Hindlimb muscle (tissue), 1 donor: ENCODE measurements around the gene CNTNAP2. TPM values are rescaled to one million over a fixed set of nuclear protein-coding genes. Genes with fewer than 3 reads are reported as not detected.

ENCODE experiments used
- DNase-seq: peaks from one replicate; pipeline ENCODE4 v3.0.0-alpha.2; 2013
- polyA plus RNA-seq: library from polyadenylated mRNA; unstranded; fragments of 120-200 nt; gene quantifications from one replicate; pipeline ENCODE4 v1.2.1, GENCODE V29; 2013; ENCODE audit not compliant: insufficient read length

The CNTNAP2 gene
- polyA plus RNA-seq, 1 donor: 10.1 TPM

DNA sequence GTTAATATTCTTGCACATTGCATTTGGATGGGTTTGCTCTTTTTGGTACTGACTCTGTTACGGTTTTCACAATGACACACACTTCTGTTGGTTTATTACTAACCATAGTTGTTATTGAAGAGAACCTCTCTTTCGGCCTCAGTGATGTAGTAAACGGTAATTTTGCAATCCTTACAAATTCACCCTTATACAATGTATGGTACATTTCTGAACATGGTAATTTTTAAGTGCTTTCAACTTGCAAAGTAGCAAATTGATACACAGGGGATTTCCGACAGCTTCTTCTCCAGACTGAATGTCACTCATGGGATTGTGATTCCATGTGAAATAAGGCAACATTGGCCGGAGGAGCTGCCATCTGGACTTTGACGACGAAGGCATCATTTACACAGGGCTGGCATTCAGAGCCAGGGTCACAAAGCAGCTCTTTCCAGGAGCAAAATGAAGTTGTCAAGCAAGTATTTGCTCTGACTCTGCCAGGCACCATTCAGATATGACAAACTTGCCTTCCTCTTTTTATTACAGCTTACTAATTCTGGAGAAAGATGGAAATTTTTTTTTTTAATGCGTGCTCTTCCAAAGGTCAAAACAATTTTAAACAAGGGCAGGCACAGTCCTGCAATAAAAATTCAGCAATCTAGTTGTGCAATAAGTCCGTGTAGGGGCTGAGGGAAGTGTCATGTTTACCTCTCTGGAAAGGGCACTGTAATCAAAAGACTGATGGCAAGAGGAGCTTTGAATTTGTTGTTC is 1762.5 kb downstream of the CNTNAP2 start:
- no peak for DNase-seq

GRCh38 chr7:147885869-147886268 is 1769.3 kb downstream of the CNTNAP2 start:
- no peak for DNase-seq

- no peak for DNase-seq
These were observed 1777.7 kb downstream of the CNTNAP2 start for GRCh38 chr7:147894271-147894670.

DNA sequence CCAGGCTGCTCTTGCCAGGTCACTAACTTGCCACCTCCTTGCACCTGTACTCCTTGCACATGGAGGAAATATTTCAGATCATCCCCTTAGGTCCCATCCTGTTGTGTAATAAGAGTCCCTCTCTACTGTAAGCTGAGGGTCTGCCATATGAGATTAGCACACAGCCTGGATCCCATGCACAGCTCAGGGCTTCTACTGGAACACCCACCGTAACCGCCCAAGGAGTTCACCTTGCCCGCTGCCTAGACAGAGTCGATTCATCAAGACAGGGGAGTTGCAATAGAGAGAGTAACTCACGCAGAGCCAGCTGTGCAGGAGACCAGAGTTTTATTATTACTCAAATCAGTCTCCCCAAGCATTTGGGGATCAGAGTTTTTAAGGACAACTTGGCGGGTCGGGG is 1779.5 kb downstream of the CNTNAP2 start:
- no peak for DNase-seq

- no peak for DNase-seq
These were observed 1787.1 kb downstream of the CNTNAP2 start for GRCh38 chr7:147903536-147904218.

DNA sequence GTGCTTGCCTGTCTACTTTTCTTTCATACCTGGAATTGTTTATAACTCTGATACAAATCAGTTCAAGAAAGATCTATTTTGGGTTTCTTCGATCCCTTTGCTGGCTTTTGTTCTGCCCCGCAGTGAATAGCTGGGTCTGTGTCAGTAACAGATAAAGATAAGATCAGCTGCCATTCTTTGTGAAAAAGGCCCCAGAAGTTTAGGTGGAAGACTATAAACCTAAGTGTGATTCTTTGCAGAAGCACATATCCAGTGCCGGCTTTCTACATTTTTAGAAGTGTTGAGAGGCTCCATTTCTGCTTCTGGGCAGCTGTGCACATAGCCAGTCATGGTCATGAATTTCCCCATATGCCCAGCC is 1787.6 kb downstream of the CNTNAP2 start:
- no peak for DNase-seq

DNA sequence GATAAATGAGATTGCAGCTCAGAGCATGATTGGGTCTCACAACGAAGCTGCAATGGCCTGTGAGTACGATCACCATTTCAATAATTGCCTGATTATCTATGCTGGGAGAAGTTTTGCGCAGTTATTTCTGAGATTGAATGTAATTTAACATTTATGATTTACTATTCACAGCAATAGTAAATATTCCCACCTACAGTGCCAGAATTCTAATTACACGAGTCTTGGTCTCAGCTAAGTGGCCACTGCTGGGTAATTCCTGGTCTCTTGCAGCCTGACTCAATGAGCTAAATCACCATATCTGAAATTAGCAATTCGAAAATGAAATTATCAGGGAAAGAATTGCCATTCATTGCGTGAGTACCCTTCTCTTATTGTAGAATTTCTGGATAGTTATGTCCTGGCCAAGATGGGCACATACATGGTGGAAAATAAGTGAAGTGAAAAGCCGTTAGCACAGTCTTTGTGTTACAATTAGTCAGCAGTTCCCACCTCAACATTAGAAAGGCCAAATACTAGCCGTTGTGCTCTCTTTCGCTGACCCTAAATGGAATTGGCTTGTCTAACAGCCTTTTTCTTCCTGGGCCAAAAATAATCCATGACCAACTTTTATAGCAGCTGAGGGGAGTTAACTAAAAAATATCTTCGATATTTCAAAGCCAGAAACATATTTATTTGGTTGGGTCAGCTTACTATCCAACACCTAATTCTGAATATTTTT is 1793.0 kb downstream of the CNTNAP2 start:
- no peak for DNase-seq

DNA sequence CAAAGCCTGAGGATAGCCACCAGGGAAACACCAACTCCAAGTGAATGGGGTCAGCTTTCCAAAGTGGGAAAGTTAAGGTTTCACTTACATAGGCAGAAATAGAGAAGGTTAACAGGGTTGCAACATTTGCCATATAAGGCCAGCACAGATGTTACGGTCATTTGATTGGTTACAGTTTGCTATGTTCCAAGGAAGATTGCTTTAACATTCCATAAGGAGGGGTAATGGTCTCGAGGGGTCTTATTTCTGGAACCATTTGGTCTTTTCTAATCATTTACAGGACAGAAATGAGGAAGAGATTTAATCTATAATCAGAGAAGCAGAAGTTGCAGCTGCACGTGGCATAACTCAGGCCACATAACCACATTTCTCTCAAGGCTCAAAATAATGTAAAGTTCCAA is 1794.6 kb downstream of the CNTNAP2 start:
- peak; percentile 80 for DNase-seq

- peak; percentile 4 for DNase-seq
These were observed 1795.7 kb downstream of the CNTNAP2 start for GRCh38 chr7:147912291-147912690.

DNA sequence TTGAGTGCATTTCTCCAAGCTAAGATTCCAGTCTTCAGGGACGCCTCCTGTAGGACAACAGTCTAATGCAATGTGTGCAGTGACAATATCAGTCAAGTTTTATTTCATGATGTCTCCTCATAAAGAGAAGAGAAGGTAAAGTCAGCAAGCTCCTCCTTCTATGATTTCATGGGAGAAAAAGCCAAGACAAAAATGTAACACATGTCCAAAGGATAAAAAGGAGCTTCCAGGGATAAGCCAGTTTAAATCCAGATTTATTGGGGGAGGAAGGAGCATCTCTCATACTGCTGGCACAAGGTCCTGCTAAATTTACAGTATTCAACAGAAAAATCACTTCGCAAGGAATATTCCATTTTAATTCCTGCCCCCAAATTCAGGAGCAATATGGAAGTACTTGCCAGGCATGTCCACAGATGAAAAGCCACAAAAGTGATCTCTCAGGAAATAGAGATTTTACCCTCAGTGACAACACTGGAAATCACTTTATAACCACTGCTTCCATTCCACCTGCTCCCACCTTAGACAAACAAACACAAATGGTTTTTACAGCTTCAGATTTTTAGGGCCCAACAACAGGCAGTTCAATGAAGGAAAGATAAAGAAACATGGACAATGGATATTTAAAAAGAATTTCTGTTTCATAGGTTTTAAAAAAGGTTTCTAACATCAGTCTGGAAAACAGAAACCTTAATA is 1796.5 kb downstream of the CNTNAP2 start:
- DNase-seq: peak; percentile 3

- DNase-seq: no peak
These were observed 1799.2 kb downstream of the CNTNAP2 start for GRCh38 chr7:147915781-147916180.

GRCh38 chr7:147916573-147916972 is 1800.0 kb downstream of the CNTNAP2 start:
- DNase-seq: no peak

GRCh38 chr7:147923841-147924240 is 1807.2 kb downstream of the CNTNAP2 start:
- no peak for DNase-seq

DNA sequence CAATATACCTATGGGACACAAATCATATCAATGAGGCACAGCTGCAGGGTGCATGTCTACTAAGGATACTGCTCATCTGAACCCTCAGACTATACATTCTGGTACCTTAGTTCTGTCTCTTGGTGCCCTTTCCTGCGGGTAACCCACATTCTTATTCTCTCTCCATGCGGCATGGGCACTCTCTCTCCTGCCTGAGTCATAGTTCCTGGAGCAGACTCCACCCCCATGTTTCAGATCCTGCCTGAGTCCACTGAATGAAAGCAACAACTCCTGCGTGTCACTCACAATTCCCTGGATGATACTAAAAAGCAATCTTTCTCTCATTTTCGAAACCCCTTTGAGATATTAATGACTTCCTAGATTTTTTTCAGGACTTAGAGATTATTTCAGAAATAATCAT is 1820.8 kb downstream of the CNTNAP2 start:
- no peak for DNase-seq

- DNase-seq: no peak
These were observed 1824.8 kb downstream of the CNTNAP2 start for GRCh38 chr7:147941381-147941780.

DNA sequence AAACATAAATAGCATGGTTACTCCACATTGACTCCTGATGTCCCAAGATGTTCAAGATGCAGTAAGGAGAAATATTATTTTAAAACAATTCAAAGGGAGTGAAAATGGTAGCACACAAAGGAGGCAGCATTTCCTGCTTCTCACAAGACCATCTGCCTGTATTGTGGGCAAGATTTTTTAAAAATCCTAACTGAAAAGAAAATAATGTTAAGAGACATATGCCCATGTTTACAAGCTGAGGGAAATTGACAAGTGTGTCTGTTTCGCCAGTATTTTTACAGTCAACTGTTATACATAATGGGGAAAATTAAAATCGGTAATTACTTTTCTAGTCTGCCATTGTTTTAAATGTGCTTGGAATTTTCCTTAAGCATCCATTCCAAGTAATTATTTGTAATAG is 1827.7 kb downstream of the CNTNAP2 start:
- DNase-seq: no peak

DNA sequence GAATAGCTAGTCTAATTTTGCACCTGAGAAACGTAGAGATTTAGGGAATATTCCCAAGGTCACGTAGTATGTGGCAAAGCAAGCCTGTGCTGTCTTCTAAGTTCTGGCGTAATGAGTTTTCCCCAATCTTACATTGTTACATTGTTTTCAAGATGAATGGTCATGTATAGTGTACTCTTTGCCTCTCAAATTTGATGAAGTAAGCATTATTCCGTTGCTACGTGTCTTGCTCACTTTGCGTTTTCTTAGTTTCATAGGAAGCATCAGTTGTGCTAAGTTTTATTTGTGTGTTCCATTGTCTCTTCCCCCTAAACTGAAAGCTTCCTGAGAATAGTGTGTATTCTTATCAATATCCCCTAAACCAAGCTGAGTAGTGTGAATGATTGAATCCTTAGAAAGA is 1836.3 kb downstream of the CNTNAP2 start:
- no peak for DNase-seq

DNA sequence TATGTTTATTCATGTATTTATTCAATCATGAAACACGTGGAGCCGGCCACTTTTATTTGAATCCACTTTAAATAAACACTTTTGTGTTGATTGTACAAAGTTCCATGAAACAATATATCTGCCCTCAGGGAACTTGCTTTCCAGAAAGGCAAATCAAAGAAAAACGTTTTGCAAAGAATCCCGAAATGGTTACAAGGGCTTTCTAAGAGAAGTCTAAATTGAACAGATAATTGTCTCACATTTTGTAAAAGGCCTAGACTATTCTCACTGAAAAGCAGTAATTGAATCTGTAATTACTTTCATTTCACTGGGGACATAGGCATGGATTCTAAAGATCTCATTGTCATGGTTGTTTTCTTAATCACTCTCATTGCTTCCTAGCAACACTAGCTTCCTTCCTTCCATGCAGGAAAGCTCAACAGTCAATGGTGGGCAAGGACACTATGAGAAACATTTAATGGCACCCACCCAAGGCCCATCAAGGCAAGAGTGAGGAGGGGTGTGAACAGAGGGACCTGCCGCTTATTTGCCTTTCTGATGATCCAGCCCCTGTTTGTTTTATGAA is 1851.5 kb downstream of the CNTNAP2 start:
- DNase-seq: no peak

GRCh38 chr7:147971606-147972110 is 1855.1 kb downstream of the CNTNAP2 start:
- no peak for DNase-seq

- DNase-seq: no peak
These were observed 1861.6 kb downstream of the CNTNAP2 start for GRCh38 chr7:147978201-147978600.

- no peak for DNase-seq
These were observed 1862.0 kb downstream of the CNTNAP2 start for GRCh38 chr7:147978651-147979050.
